DMS 273 (cell line): ENCODE measurements around the gene C3orf18.

Source experiments
- DNase-seq: peaks from one replicate; lab custom pipeline; 2025; ENCODE audit not compliant: unreplicated experiment; lab: John Stamatoyannopoulos, UW

The C3orf18 gene

GRCh38 chr3:50581459-50581842, 13.9 kb upstream of the C3orf18 start:
- no peak for DNase-seq

- DNase-seq: no peak
Observed at GRCh38 chr3:50580683-50581458, 13.3 kb upstream of the C3orf18 start.

DNA sequence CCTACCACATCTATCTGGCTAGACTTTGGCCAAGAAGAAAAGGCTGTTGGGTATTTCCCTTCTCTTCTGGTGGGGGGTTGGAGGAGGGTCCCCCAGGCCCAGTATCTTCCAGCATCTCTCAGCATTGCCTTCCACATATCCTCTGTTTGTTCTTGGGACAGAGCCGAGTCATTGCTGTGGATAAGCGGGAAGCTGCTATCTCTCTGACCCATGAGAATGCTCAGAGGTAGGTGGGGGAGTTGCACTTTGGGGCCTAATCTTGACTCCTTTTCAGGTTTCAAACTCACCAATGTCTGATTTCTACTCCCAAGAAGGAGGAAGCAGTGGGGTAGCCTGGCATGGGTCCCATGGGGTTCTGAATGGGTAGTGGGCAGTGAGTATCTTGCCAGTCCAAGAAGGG, 9.8 kb upstream of the C3orf18 start:
- DNase-seq: no peak

GRCh38 chr3:50575372-50575771, 7.8 kb upstream of the C3orf18 start:
- DNase-seq: no peak

GRCh38 chr3:50574444-50574831, 6.9 kb upstream of the C3orf18 start:
- DNase-seq: no peak

DNA sequence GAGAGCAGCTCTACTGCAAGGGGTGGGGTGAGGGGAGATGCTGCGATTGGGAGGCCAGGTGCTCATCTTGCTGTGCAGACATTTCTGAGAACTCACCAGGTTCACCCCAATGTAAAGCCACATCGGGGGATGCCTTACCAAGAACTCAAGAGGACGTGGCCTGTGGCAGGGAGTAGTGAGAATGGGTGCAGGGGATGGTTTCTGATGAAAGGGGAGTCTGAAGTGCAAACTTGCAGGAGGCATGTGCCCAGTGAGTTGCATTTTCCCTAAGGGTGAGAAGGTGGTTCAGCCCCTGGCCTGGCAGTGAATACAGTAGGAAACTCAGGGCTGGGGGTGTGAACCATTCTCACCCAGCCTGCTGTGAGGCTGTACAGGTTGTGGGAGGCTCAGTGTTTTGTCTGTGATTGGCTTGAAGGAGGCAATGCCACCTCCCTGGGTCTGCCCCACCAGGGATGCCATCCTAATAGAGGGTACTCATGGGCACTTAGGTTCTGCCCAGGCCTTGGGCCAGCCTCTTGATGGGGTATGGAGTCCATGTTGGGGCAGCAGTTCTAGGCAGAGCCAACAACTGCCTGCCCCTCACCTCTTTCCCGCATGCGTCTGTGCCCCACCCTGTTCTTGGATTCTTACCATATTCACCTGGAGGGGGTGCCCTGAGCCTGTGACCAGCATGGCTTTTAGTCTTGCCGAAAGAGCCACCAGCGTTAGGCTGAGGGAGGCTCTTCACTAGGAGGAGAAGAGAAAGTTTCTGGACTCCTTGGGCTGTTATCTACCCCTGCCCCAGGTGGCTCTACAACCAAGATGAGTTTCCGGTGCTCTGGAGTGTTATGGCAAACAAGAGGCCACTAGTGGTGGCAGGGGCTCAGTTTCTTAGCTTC, 6.3 kb upstream of the C3orf18 start:
- no peak for DNase-seq

DNA sequence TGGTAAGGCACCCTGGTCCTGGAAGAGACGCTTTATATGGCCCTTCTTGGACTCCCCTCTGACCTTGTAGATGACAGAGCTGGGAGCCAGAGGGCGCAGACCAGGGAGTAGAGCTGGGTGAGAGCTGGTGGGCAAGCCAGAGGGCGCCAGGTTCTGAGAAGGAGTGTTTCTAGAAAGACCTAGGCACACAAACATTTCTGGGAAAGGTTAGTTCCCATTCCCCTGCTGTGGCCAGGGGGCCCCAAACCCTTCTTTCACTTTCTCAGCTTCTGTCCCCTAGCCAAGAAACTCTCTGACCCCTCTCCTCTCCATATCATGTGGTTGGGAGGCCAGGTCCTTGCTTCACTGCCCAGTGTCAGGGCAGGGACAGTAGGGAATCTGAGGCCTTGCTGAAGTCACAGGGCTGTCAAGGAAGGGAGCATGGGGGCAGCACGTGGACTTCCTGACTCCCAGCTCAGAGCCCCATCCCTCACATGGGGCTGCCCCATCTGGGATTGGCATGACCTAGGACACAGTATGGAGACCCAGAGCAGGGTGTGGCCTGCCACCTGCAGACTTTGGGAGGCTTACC, 5.3 kb upstream of the C3orf18 start:
- DNase-seq: no peak

DNA sequence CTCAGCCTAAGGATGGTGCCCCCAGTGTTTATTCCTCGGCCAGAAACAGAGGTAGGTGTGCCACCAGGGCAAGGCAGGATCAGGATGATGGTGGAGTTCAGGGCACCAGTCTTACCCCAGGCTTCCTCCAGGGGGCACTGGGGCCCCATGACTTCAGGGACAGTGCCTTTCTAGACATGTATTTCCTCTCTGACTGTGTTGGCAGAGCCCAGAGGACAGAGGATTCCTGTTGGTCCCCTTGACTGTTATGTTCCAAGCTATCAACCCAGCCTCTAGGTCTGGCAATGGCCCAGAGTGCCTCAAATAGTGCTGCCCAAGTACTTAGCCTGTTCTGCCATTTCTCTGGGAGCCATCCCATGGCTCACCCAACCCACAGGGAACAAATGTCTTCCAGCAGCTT, 4.6 kb upstream of the C3orf18 start:
- peak; percentile 79 for DNase-seq

DNA sequence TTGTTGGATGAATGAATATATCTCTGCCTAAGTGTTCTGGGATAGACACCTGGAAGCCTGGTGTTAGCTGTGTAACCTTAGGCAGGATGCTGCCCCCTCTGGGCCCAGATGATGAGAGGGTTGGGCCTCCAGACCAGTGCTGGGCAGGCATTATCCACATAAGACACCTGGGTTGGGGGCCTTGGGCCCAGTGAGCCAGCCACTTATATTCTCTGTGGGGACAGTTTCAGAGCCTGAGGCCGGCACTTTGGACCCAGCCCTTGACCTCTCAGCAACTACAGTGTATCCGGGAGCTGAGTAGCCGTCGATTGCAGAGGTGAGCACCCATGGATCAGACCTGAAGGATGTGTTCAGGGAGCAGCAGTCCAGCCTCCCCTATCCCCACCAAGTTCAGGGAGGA, 3.9 kb upstream of the C3orf18 start:
- DNase-seq: no peak

GRCh38 chr3:50570508-50571279, 3.1 kb upstream of the C3orf18 start:
- no peak for DNase-seq

DNA sequence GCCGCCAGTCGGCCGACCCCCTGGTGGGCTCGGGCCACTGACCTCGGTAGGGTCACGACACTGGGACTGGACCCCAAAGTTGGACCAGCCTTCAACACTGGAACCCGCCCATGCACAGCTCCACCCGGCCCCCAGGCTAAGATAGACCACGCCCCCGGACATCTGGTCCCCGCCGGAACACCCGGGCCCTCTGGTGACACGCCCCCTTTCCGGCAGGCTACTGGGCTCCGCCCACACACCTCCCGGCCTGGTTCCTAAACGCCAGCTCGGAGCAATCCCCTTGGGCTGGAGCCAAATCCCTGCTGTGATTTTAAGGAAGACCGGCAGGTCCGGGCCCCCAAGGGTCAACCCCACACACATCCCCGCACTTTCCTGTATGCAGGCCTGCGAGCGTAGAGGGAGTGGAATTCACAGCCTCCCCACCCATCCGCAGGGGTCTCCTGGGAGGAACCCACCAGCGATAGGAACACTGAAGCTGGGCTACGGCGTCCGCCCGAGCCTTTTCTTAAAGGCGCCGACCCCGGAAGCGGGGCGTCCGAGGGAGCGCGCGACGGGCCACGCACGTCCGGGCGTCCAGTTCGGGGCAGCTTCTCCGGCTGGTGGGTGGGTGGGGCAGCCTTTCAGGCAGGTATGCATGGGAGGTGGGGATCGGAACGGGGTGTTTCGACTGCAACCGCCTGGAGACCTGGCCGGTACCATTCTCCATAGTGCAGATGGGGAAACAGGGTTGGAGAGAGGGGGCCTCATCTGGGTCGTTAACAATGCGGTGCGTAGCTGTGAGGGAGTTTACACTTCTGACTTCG, 1.6 kb upstream of the C3orf18 start, which contains the start of gene HEMK1:
HEMK1 (plus strand) TSS at position 576 of the 803 bp plus-strand sequence. CDS start 1,583 bp downstream, outside the sequence.
- peak; percentile 97 for DNase-seq

GRCh38 chr3:50567011-50567385, 549 bp downstream of the C3orf18 start:
- no peak for DNase-seq

- no peak for DNase-seq
Observed at GRCh38 chr3:50564321-50564720, 3.2 kb downstream of the C3orf18 start.

- DNase-seq: peak; percentile 82
Observed at GRCh38 chr3:50563867-50564266, 3.7 kb downstream of the C3orf18 start.

DNA sequence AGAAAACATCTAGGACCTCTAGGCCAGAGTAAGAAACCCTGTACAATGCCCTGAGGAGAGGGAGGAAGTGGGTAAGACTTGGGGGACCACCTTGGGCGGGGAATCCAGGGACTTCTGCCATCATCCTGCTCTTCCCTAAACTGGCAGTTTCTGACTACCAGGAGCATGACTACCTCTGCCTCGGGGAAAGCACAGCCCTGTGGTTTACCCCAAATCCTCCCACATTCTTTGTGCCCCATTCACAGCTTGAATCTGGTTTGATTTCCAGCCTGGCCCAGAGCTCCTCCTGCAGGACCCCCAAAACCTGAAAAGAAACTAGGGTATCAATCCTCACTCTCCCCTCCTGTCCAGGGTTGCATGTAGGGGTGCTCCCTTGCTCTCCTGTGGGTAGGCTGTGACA, 4.7 kb downstream of the C3orf18 start:
- no peak for DNase-seq

GRCh38 chr3:50559702-50560101, 7.8 kb downstream of the C3orf18 start:
- DNase-seq: no peak

DNA sequence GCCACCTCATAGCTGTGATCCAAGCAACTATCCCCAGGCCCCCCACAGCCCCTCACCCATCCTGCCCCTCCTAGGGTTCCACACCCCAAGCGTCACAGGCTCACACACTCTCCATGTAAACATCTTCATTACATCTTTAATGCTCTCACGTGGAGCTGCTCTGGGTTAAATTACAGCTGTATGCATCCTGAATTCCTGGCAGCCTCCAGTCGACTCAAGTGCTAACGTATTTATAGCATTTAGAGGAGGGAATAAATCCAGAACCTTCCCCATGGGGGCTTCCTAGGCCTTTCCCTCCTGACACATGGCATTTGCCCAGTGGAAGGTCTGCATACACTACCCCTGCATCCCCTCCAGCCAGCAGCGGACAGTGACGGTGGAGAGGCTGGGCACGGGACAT, 9.6 kb downstream of the C3orf18 start:
- no peak for DNase-seq

DNA sequence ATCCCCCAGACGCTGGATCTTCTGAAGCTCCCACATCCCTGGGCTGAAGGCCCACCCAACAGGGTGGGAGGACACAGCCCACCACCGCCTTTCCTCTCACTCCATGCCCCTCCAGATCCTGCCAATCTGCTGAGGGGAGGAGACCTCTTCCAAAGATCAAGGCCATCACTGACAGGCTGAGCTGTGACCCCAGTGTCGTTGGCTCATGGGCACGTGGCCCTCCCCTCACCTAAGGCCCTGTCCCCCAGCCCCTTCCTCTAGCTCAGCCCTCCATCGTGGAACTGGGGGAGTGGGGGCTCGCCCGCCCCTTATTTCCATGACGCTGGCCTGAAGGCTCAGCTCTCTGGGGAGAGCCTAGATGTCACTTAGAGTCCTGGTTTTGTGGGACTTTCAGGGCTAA, 10.4 kb downstream of the C3orf18 start:
- DNase-seq: no peak

GRCh38 chr3:50554553-50554952, 13.0 kb downstream of the C3orf18 start:
- no peak for DNase-seq

GRCh38 chr3:50552598-50552997, 14.9 kb downstream of the C3orf18 start:
- DNase-seq: no peak
